OCI-LY3 (cell line): ENCODE measurements around the gene MTX1.
"Not testable (repeated sequence)": the region's sequence is repeated elsewhere in the genome, so short reads cannot be mapped to it uniquely, and the experiment has no call there.

Source experiments
- H2AFZ ChIP-seq: fragments of 200-600, 300-600 bp; shearing (Covaris generic); 2 replicates; pipeline ENCODE4 v1.6.0; 2014; ENCODE audit warnings: antibody characterized with exemption, low read depth, low read length
- H3K27ac ChIP-seq: fragments of 200-600, 300-600 bp; sonication (generic); 2 replicates; pipeline ENCODE4 v1.5.1; 2014; ENCODE audit warnings: mild to moderate bottlenecking, low read length, moderate library complexity, mixed read lengths
- H3K27me3 ChIP-seq: fragments of 200-600, 300-600 bp; sonication (generic); 2 replicates; pipeline ENCODE4 v1.6.1; 2014; ENCODE audit warnings: low read depth, low read length, mixed read lengths
- H3K36me3 ChIP-seq: fragments of 200-600, 300-600 bp; sonication (generic); replicated peaks from 2 replicates; pipeline ENCODE3; 2014; ENCODE audit warnings: low read depth, low read length, mixed read lengths
- H3K4me1 ChIP-seq: fragments of 300-600, 200-600 bp; sonication (generic); 2 replicates; pipeline ENCODE4 v1.6.1; 2014; ENCODE audit warnings: low read length, mixed read lengths
- H3K4me2 ChIP-seq: fragments of 200-600, 300-600 bp; sonication (generic); 2 replicates; pipeline ENCODE4 v1.6.1; 2014; ENCODE audit warnings: low read length, mixed read lengths
- H3K4me3 ChIP-seq: fragments of 300-600, 200-600 bp; sonication (generic); 2 replicates; pipeline ENCODE4 v1.5.1; 2014; ENCODE audit warnings: antibody characterized with exemption, mild to moderate bottlenecking, low read length, moderate library complexity
- H3K79me2 ChIP-seq: fragments of 300-600, 200-600 bp; shearing (Covaris generic); 2 replicates; pipeline ENCODE4 v1.6.1; 2014; ENCODE audit warnings: mild to moderate bottlenecking, low read length, mixed read lengths
- H3K9ac ChIP-seq: fragments of 300-600, 200-600 bp; shearing (Covaris generic); 2 replicates; pipeline ENCODE4 v1.6.0; 2014; ENCODE audit warnings: mild to moderate bottlenecking, low read length, moderate library complexity
- H3K9me3 ChIP-seq: fragments of 200-600, 300-600 bp; shearing (Covaris generic); 2 replicates; pipeline ENCODE4 v1.6.1; 2014; ENCODE audit warnings: low read length, mixed read lengths; ENCODE audit not compliant: insufficient read depth
- H4K20me1 ChIP-seq: fragments of 200-600, 300-600 bp; sonication (generic); 2 replicates; pipeline ENCODE4 v1.6.1; 2016; ENCODE audit warnings: low read length, mixed read lengths; ENCODE audit not compliant: insufficient read depth
- CTCF ChIP-seq: fragments of 200-600, 300-600 bp; sonication (generic); IDR thresholded peaks from 2 replicates; pipeline ENCODE4 v1.5.1; 2014; ENCODE audit warnings: antibody characterized with exemption, low read length, low read depth
- EZH2phosphoT487 ChIP-seq: fragments of 200-600 bp; shearing (Covaris generic); IDR thresholded peaks from 2 replicates; pipeline ENCODE4 v1.6.1; 2018; ENCODE audit warnings: antibody characterized with exemption, mixed run types, low read depth

The MTX1 gene

GRCh38 chr1:155226910-155227260 is 18.4 kb downstream of the MTX1 start:
- Histone ChIP-seq H3K4me3 (peak overlapping the region; percentile 85), H3K27me3 (no peaks in the 10 kb centered on the region), H3K36me3 (peaks cover 6% of the 10 kb centered on the region), H4K20me1 (no peaks in the 10 kb centered on the region), H3K79me2 (peaks cover 19% of the 10 kb centered on the region), H3K4me1 (peaks cover 16% of the 10 kb centered on the region), H3K4me2 (peak overlapping the region; percentile 83), H3K9me3 (no peaks in the 10 kb centered on the region), H2AFZ (peak overlapping the region; percentile 34; the same call in 1 of the 2 replicates), H3K9ac (peak overlapping the region; percentile 95), H3K27ac (peak overlapping the region; percentile 77)
- TF ChIP-seq EZH2phosphoT487 (no peak), CTCF (0 out of 2 replicates have a peak, but pooled peaks have one; percentile 31)

- peaks cover 16% of the 10 kb centered on the region for H3K4me1 ChIP-seq
- H4K20me1 ChIP-seq: no peaks in the 10 kb centered on the region
- no peaks in the 10 kb centered on the region for H3K27me3 ChIP-seq
- peaks cover 19% of the 10 kb centered on the region for H3K79me2 ChIP-seq
- H3K36me3 ChIP-seq: peaks cover 6% of the 10 kb centered on the region
- H3K9me3 ChIP-seq: no peaks in the 10 kb centered on the region
- H3K4me3 ChIP-seq: peak overlapping the region; percentile 85
- peak overlapping the region; percentile 94 for H3K4me2 ChIP-seq
- TF ChIP-seq CTCF: no peak
- peak overlapping the region; percentile 95 for H3K9ac ChIP-seq
- peak overlapping the region; percentile 77 for H3K27ac ChIP-seq
- peak overlapping the region; percentile 52 for H2AFZ ChIP-seq
Observed at GRCh38 chr1:155227261-155228095, 19.0 kb downstream of the MTX1 start.

- H3K27ac ChIP-seq: peak overlapping the region; percentile 68
- peaks cover 6% of the 10 kb centered on the region for H3K36me3 ChIP-seq
- H4K20me1 ChIP-seq: no peaks in the 10 kb centered on the region
- peak overlapping the region; percentile 94 for H3K4me2 ChIP-seq
- H3K9me3 ChIP-seq: no peaks in the 10 kb centered on the region
- H3K27me3 ChIP-seq: no peaks in the 10 kb centered on the region
- peak overlapping the region; percentile 86 for H3K9ac ChIP-seq
- peaks cover 19% of the 10 kb centered on the region for H3K79me2 ChIP-seq
- H3K4me1 ChIP-seq: peaks cover 16% of the 10 kb centered on the region
- H2AFZ ChIP-seq: peak overlapping the region; percentile 52
- peak overlapping the region; percentile 78 for H3K4me3 ChIP-seq
- no peak for TF ChIP-seq CTCF
- no peak for TF ChIP-seq EZH2phosphoT487
Observed at GRCh38 chr1:155228096-155228427, 19.6 kb downstream of the MTX1 start.

GRCh38 chr1:155231302-155231701 is 22.8 kb downstream of the MTX1 start:
- H3K4me1 ChIP-seq: not testable (repeated sequence)

GRCh38 chr1:155232001-155232978 is 23.8 kb downstream of the MTX1 start:
- H3K36me3 ChIP-seq, H4K20me1 ChIP-seq, H3K27me3 ChIP-seq, H3K79me2 ChIP-seq, H3K27ac ChIP-seq, H3K4me1 ChIP-seq, H3K9ac ChIP-seq, H3K4me3 ChIP-seq, H3K9me3 ChIP-seq, H3K4me2 ChIP-seq, H2AFZ ChIP-seq: not testable (repeated sequence)

More at GRCh38 chr1:155231302-155231701, 22.8 kb downstream of the MTX1 start:
- not testable (repeated sequence) for H3K9ac ChIP-seq, H3K27ac ChIP-seq, H3K4me2 ChIP-seq, H3K27me3 ChIP-seq, H4K20me1 ChIP-seq, H3K36me3 ChIP-seq, H3K9me3 ChIP-seq, H3K4me3 ChIP-seq, H2AFZ ChIP-seq, H3K79me2 ChIP-seq

- not testable (repeated sequence) for H3K4me3 ChIP-seq, H3K4me1 ChIP-seq, H3K9me3 ChIP-seq, H3K27me3 ChIP-seq, H3K9ac ChIP-seq, H3K27ac ChIP-seq, H3K79me2 ChIP-seq, H3K36me3 ChIP-seq, H4K20me1 ChIP-seq, H3K4me2 ChIP-seq, H2AFZ ChIP-seq
Observed at GRCh38 chr1:155233502-155233901, 25.0 kb downstream of the MTX1 start.
